Measurements from ENCODE around the gene SEPTIN11.
"Not testable (repeated sequence)": the region's sequence is repeated elsewhere in the genome, so short reads cannot be mapped to it uniquely, and the experiment has no call there.

The SEPTIN11 gene

GRCh38 chr4:76952656-76953582 is 3.4 kb downstream of the SEPTIN11 start:
- DNase-seq: no peak

GRCh38 chr4:76953956-76954355 is 4.4 kb downstream of the SEPTIN11 start:
- no peak for DNase-seq

- DNase-seq: no peak
These were observed 4.9 kb downstream of the SEPTIN11 start for GRCh38 chr4:76954489-76954888.

GRCh38 chr4:76955182-76955581 is 5.6 kb downstream of the SEPTIN11 start:
- no peak for DNase-seq

- no peak for DNase-seq
These were observed 7.6 kb downstream of the SEPTIN11 start for GRCh38 chr4:76957004-76957738.

GRCh38 chr4:76958891-76959290 is 9.3 kb downstream of the SEPTIN11 start:
- DNase-seq: no peak

GRCh38 chr4:76960014-76960413 is 10.5 kb downstream of the SEPTIN11 start:
- no peak for DNase-seq

GRCh38 chr4:76962406-76963130 is 13.0 kb downstream of the SEPTIN11 start:
- no peak for DNase-seq

- DNase-seq: no peak
These were observed 13.7 kb downstream of the SEPTIN11 start for GRCh38 chr4:76963131-76963750.

GRCh38 chr4:76963927-76964326 is 14.4 kb downstream of the SEPTIN11 start:
- not testable (repeated sequence) for DNase-seq

GRCh38 chr4:76964769-76965168 is 15.2 kb downstream of the SEPTIN11 start:
- DNase-seq: no peak

- no peak for DNase-seq
These were observed 16.5 kb downstream of the SEPTIN11 start for GRCh38 chr4:76965866-76966579.

- DNase-seq: no peak
These were observed 19.4 kb downstream of the SEPTIN11 start for GRCh38 chr4:76968937-76969336.

GRCh38 chr4:76969495-76969894 is 19.9 kb downstream of the SEPTIN11 start:
- DNase-seq: no peak

GRCh38 chr4:76969941-76970529 is 20.5 kb downstream of the SEPTIN11 start:
- no peak for DNase-seq

- no peak for DNase-seq
These were observed 22.8 kb downstream of the SEPTIN11 start for GRCh38 chr4:76972306-76972705.

- no peak for DNase-seq
These were observed 24.6 kb downstream of the SEPTIN11 start for GRCh38 chr4:76974150-76974549.

- DNase-seq: no peak
These were observed 27.6 kb downstream of the SEPTIN11 start for GRCh38 chr4:76977113-76977512.

- DNase-seq: no peak
These were observed 28.3 kb downstream of the SEPTIN11 start for GRCh38 chr4:76977736-76978350.

- DNase-seq: no peak
These were observed 29.7 kb downstream of the SEPTIN11 start for GRCh38 chr4:76979236-76979635.

GRCh38 chr4:76980261-76980660 is 30.7 kb downstream of the SEPTIN11 start:
- no peak for DNase-seq
